Subcutaneous abdominal adipose tissue (tissue), 5 donors: ENCODE data around the gene ACTR10.

Experiments used
- H3K27ac ChIP-seq: one replicate; pipeline ENCODE4 v1.7.0; 2013; ENCODE audit warnings: low read depth, mild to moderate bottlenecking, inconsistent platforms, low read length, moderate library complexity
- H3K27me3 ChIP-seq, 5 donors: one replicate each; pipeline ENCODE4 v1.7.0; 2013; ENCODE audit warnings: low read length in 5 of 5, inconsistent platforms in 1 of 5; ENCODE audit not compliant: control insufficient read depth in 5 of 5, insufficient read depth in 4 of 5
- H3K36me3 ChIP-seq, 5 donors: one replicate each; pipeline ENCODE4 v1.7.0; 2013; ENCODE audit warnings: low read length in 5 of 5; ENCODE audit not compliant: control insufficient read depth in 5 of 5, insufficient read depth in 5 of 5
- H3K4me1 ChIP-seq, 5 donors: one replicate each; pipeline ENCODE4 v1.7.0; 2013; ENCODE audit warnings: low read length in 5 of 5, mild to moderate bottlenecking in 3 of 5, moderate library complexity in 1 of 5; ENCODE audit not compliant: control insufficient read depth in 5 of 5, insufficient read depth in 5 of 5
- H3K4me3 ChIP-seq, 5 donors: one replicate each; pipeline ENCODE4 v1.7.0; 2013; ENCODE audit warnings: low read length in 5 of 5, low read depth in 1 of 5
- H3K9ac ChIP-seq, 5 donors: one replicate each; pipeline ENCODE4 v1.7.0; 2013; ENCODE audit warnings: low read length in 5 of 5, mild to moderate bottlenecking in 4 of 5, moderate library complexity in 3 of 5
- H3K9me3 ChIP-seq, 5 donors: one replicate each; pipeline ENCODE4 v1.7.0; 2013; ENCODE audit warnings: low read length in 5 of 5; ENCODE audit not compliant: control insufficient read depth in 5 of 5
- donor health status: healthy.
- donor health status: healthy.
- donor health status: healthy.
- donor health status: healthy.
- donor health status: healthy.

Gene ACTR10

DNA sequence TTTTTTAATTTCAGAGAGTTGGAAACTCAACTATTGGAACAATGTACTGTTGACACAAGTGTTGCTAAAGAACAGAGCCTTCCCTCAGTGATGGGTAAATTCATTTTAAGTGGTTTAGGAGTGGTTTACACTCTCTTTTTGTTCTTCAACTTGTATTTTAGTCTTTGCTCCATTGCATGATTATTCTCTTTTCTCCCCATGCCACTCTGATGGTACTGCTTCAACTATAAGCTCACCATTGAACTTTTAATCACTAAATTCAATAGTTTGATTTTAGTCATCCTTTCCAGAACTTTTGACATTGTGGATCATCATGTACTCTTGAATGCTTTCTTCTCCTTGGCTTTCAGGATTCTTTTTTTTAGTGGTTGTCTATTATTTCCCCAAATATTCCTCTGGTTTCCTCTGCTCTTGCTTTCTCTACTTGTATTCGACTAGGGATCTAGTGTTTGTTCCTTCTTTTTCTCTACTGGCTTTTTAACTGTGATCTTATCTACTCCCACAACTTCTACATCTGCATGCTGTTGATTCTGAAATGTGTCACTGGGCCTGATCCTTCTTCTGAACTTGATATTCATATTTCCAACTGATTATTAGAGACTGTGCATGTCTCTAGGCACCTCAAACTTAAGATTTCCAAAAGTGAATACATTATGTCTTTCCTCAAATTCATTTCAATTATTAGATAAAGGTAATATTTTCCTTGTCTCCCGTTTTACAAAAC, 15.4 kb downstream of the ACTR10 start:
- Histone ChIP-seq H3K4me3 (no peak overlapping the region), H3K4me1 (no peaks in the 10 kb centered on the region), H3K36me3 (peaks cover 31 to 60% (median 48%) of the 10 kb centered on the region in 5 donors), H3K27ac (no peak overlapping the region), H3K27me3 (no peaks in the 10 kb centered on the region), H3K9me3 (no peaks in the 10 kb centered on the region), H3K9ac (no peak overlapping the region)

- peaks cover 31 to 57% (median 45%) of the 10 kb centered on the region in 5 donors for H3K36me3 ChIP-seq
- no peaks in the 10 kb centered on the region for H3K27me3 ChIP-seq
- H3K9ac ChIP-seq = no peak overlapping the region
- no peaks in the 10 kb centered on the region for H3K9me3 ChIP-seq
- no peak overlapping the region for H3K4me3 ChIP-seq
- H3K4me1 ChIP-seq = no peaks in the 10 kb centered on the region
- no peak overlapping the region for H3K27ac ChIP-seq
Measured at GRCh38 chr14:58216544-58216943, 16.6 kb downstream of the ACTR10 start.

GRCh38 chr14:58227096-58227819, 27.3 kb downstream of the ACTR10 start:
- Histone ChIP-seq H3K9ac (no peak overlapping the region), H3K9me3 (no peaks in the 10 kb centered on the region), H3K4me1 (no peaks in the 10 kb centered on the region), H3K4me3 (no peak overlapping the region), H3K27ac (no peak overlapping the region), H3K27me3 (no peaks in the 10 kb centered on the region), H3K36me3 (peaks cover 5 to 47% (median 23%) of the 10 kb centered on the region in 5 donors)

DNA sequence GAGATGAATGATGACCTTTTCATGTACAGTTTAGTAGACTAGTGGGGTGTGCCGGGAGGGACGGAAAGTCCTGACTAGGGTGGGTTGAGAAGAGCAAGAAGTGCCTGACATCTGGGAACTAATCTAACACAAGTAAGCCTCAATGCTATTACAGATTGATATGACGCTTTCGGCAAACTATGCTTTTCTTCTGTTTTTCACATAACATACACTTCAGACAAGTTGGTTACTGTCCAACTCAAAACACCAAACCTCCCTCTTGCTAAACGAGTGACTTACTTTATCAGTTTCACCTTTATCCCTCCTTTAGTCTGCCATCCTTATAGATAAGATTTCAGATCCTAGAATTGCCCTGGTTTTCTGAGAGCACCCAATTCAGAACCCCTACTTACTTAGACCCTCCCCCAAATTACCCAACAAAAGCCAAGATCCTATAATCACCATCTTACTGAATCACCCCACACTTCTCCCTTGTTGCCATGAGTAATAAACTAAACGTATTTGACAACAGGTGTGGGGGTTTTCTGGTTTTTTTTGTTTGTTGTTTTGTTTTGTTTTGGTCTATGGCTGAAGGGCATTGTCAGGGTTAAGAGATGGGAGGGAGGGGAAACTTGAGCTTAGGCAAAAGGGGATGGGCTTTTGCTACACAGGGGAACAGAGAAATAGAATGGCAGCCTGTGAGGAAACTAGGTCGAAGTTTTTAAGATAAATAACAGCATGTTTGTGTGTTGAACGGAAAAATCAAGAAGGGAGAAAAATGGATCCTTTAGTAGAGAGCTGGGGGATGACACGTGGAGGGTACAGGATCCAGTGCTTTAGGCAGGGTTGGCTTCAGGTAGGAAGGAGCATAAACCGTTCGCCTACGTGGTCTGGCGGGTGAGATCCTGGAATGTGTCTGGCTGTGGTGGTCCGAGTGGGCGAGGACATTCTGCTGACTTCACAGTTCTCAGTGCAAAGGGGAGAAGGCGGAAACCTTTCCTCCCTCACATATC, 38.6 kb downstream of the ACTR10 start:
- peaks cover 0 to 27% (median 14%) of the 10 kb centered on the region in 5 donors for H3K4me1 ChIP-seq
- H3K4me3 ChIP-seq = peak overlapping the region; percentile 84 to 95 (median 88)
- H3K36me3 ChIP-seq = peaks cover 0 to 8% (median 6%) of the 10 kb centered on the region in 5 donors
- H3K9me3 ChIP-seq = no peaks in the 10 kb centered on the region
- H3K27me3 ChIP-seq = no peaks in the 10 kb centered on the region
- H3K27ac ChIP-seq = peak overlapping the region; percentile 95
- peak overlapping the region; percentile 63 to 91 (median 75) for H3K9ac ChIP-seq

DNA sequence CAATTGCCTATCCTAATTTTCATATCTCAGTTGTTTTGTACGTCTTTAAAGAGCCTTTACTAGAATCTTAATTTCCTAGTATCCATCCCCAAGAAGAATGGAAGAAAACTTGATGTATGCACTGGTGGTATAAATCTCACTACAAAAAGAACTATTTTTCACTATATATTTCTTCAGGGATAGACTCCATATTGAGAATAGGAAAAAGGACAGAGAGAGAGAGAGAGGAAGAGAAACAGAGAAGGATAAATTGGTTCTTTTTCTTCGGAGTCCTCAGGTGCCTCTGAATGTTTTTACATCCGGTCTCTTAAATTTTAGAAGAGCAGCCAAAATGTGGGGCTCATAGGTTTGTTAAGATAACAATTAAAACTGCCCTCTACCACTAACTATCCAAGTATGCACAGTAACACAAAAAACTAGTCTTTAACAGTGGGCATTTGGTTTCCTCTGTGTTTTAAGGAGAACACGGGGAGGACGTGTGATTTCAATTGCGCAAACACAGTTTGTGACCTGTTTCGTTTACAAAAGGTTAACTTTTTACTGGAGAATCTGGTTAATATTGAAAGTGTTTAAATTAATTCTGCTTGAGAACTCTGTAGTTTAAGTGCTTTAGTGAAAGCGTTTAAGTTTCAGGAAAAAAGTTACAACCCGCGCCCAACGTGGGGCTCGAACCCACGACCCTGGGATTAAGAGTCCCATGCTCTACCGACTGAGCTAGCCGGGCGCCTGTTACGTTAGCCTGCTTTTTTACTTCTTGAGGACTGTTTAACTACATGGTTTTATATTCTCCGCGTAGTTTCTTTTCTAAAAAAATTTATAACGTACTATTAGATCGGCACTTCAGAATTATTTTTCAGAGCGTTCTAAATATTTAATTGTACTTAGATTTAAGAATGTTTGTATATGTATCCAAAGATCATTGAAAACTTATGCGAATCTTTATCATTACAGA, 39.6 kb downstream of the ACTR10 start:
- Histone ChIP-seq H3K4me1 (peaks cover under 1 to 32% (median 19%) of the 10 kb centered on the region in 5 donors), H3K4me3 (peak overlapping the region; percentile 84 to 95 (median 88)), H3K9me3 (no peaks in the 10 kb centered on the region), H3K36me3 (peaks cover 0 to 3% (median 0%) of the 10 kb centered on the region in 5 donors), H3K27me3 (peaks cover 0 to under 1% (median 0%) of the 10 kb centered on the region in 5 donors), H3K9ac (peak overlapping the region; percentile 75 to 91 (median 86)), H3K27ac (peak overlapping the region; percentile 95)

GRCh38 chr14:58243790-58244555, 44.0 kb downstream of the ACTR10 start:
- Histone ChIP-seq H3K4me3 (peak overlapping the region; percentile 63 to 99 (median 96)), H3K36me3 (peaks cover 0 to 5% (median 0%) of the 10 kb centered on the region in 5 donors), H3K27ac (peak overlapping the region; percentile 100), H3K27me3 (peaks cover 0 to 2% (median 0%) of the 10 kb centered on the region in 5 donors), H3K4me1 (peaks cover 13 to 42% (median 34%) of the 10 kb centered on the region in 5 donors), H3K9me3 (no peaks in the 10 kb centered on the region), H3K9ac (peak overlapping the region; percentile 64 to 100 (median 92))

GRCh38 chr14:58244556-58245387, 44.8 kb downstream of the ACTR10 start, which contains the start of gene PSMA3:
PSMA3 (plus strand) TSS chr14:58244843; CDS start chr14:58244921, 78 bp downstream.
- H3K4me3 ChIP-seq = peak within 1 kb of the TSS; percentile 94 to 99 (median 96)
- H3K27me3 ChIP-seq = peaks cover 0 to 2% (median 0%) of the 10 kb centered on the region in 5 donors
- peak within 1 kb of the TSS; percentile 75 to 100 (median 97) for H3K9ac ChIP-seq
- H3K9me3 ChIP-seq = no peaks in the 10 kb centered on the region
- peaks cover 13 to 39% (median 34%) of the 10 kb centered on the region in 5 donors for H3K4me1 ChIP-seq
- H3K36me3 ChIP-seq = peaks cover 0 to 12% (median 3%) of the 10 kb centered on the region in 5 donors
- H3K27ac ChIP-seq = peak within 1 kb of the TSS; percentile 100

GRCh38 chr14:58245562-58245961, 45.6 kb downstream of the ACTR10 start:
- peaks cover 13 to 39% (median 31%) of the 10 kb centered on the region in 5 donors for H3K4me1 ChIP-seq

More at GRCh38 chr14:58245562-58245961, 45.6 kb downstream of the ACTR10 start:
- Histone ChIP-seq H3K9me3 (no peaks in the 10 kb centered on the region), H3K27me3 (peaks cover 0 to 2% (median 0%) of the 10 kb centered on the region in 5 donors), H3K36me3 (peaks cover 0 to 18% (median 8%) of the 10 kb centered on the region in 5 donors), H3K4me3 (peak overlapping the region; percentile 94 to 99 (median 96)), H3K9ac (peak overlapping the region; percentile 75 to 100 (median 97)), H3K27ac (peak overlapping the region; percentile 100)
